HG02588 (cell line): Measurements from ENCODE around the gene RIN3.

ENCODE experiments used
- ATAC-seq: cut with Tn5 transposase; IDR thresholded peaks from one replicate; pipeline ENCODE4 v1.9.1; 2021; ENCODE audit warnings: mild to moderate bottlenecking, moderate library complexity; ENCODE audit not compliant: unreplicated experiment

RIN3 gene

GRCh38 chr14:92484132-92484823, 29.3 kb upstream of the RIN3 start:
- no peak for ATAC-seq

DNA sequence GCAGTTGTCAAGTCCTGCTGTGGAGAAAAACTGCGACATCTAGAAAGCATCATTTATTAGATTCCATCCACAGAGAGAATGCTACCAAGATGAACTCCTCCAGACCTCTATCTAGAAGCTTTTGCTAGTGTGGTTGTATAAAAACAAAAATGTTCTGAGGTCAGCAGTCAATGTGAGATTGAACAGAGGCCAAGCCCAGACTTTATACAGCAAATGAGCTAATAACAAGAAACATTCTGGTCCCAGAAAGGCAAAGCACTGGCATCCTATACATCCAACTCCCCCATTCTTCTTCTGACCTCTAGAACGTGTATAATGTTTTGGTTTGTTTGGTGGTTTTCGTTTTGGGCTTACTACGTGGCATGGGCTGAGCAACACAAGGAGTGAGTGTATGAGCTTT, 26.7 kb upstream of the RIN3 start:
- no peak for ATAC-seq

GRCh38 chr14:92487513-92488133, 26.0 kb upstream of the RIN3 start:
- ATAC-seq, result no peak

DNA sequence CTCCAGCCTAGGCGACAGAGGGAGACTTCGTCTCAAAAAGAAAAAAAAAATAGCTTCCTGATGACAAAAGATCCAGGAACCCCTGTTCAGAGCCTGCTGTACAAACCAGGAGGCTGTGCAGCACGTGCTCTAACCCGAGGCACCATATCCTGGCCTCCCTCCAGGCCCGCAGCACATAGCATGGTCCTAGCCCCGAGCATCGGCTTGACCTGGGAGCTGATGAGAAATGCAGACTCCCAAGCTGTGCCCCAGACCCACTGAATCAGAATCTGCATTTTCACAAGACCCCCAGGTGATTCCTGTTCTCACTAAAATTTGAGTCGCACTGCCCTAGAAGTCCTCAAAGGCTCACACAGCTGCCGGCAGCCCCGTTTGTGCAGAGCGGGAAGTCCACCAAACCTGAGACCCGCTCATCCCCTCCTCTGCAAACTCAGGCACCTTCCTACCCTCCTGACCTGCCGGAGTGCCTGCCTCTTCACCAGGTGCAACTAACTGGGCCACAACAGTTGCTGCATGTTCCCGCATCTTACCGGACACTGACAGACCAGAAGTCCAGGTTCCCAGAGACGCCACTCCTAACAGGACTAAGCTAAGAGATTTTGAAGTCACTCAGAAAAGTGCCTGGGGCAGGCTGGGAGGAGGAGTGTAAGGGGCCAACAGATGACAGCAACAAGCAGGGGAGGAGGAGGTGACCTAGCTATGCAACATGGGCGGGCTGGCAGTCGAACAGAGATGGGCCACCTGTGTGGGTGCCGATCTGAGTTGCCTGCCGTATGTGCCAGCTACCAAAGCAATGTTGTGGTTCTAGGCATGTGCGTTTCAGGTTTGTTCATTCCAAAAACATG, 24.0 kb upstream of the RIN3 start:
- no peak for ATAC-seq

- no peak for ATAC-seq
These were observed 23.2 kb upstream of the RIN3 start for GRCh38 chr14:92490239-92490959.

DNA sequence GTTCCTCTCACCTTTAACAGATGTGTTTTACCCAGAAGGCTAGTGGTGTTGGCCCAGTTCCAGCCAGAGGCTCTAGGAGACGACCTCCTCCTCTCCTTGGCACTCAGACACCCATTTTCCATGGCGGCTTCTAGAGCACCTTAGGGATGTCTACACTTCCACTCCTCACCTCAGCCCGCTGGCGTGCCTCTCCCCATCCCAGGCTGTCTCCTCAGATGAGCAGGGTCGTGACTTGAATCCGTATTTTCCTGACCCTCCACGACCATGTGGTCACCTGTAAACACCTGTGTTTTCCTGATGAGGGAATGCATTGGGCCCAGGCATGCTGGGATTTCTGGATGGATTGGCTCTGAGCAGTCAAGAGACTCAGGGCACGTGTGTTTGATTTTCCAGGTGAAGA, 21.8 kb upstream of the RIN3 start:
- ATAC-seq, result no peak

- ATAC-seq, result no peak
These were observed 21.3 kb upstream of the RIN3 start for GRCh38 chr14:92492258-92492657.

- no peak for ATAC-seq
These were observed 20.6 kb upstream of the RIN3 start for GRCh38 chr14:92493024-92493423.

DNA sequence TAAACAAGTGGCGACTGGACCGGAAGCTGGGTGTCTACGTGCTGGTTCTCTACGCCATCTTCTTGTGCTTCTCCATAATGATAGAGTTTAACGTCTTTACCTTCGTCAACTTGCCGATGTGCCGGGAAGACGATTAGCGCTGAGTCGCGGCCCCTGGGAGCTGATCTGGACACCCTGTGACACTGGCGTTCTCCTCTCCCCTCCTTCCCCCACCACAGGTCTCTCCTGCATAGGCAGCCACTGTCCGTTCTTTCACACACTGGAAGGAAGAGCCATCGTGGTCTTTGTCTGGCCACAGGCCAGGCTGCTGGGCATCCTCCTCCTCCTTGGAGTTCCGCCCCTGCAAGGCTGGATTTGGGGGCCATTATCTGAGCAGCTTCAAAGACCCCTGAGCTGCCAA, 20.1 kb upstream of the RIN3 start:
- ATAC-seq, result no peak

- ATAC-seq, result no peak
These were observed 19.1 kb upstream of the RIN3 start for GRCh38 chr14:92494512-92494911.

- ATAC-seq, result no peak
These were observed 18.6 kb upstream of the RIN3 start for GRCh38 chr14:92495027-92495426.

- no peak for ATAC-seq
These were observed 17.3 kb upstream of the RIN3 start for GRCh38 chr14:92496191-92496857.

DNA sequence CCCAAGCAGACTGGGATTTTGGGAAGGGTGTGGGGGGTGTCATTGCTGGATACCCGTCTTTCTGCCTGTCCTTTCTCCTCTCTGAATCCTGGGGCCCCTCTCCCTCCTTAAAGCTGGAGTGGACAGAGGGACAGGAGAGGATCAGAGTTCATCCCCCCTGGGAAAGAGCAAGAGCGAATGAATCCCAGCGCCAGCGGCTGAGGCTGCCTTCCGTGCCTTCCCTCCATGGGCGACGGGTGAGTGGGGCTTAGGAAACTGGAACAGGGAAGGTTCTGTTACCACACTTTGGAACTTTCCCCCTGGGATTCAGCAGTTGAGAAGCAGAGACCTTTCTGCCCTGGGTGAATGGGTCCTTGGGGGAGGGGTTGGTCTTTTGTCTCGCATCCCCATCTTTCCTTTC, 16.2 kb upstream of the RIN3 start:
- no peak for ATAC-seq

DNA sequence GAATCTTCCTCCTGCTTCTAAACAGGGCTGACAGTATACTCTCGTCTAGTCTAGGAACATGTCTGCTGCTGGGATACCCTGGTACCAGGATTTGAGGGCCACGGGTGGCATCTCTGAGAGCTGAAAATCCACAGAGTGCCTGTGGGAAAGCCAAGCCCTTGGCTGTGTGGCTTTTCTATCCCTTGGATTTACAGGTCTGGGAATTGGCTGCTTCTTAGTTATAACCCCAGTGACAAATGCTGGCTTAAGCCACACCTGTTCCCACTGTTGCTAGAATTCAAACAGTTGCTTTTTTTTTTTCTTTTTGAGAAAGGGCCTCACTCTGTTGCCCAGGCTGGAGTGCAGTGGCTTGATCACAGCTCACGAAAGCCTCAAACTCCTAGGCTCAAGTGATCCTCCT, 14.3 kb upstream of the RIN3 start:
- ATAC-seq, result no peak

DNA sequence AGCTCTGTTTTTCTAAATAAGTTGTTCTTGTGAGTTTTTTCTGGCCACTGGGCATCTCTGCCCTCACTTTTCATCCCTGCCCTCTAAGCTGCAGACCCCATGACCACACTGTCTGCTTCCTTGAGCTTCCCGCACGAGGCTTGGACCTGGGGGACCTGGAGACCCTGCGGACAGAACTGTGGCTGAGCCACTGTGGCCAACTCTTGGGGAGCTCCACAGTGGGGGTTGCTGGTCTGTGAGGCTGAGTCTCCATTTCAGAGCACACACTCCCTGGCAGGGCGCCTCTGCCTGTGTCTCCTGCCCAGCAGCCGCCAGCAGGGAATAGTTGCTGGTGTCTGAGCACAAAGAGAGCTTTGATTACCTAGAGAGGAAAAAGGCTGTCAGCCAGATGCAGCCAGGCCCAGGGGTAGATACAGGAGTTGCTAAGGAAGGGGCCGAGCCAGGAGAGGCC, 13.1 kb upstream of the RIN3 start:
- no peak for ATAC-seq

- no peak for ATAC-seq
These were observed 11.7 kb upstream of the RIN3 start for GRCh38 chr14:92501891-92502351.

GRCh38 chr14:92502541-92503286, 10.9 kb upstream of the RIN3 start:
- no peak for ATAC-seq

DNA sequence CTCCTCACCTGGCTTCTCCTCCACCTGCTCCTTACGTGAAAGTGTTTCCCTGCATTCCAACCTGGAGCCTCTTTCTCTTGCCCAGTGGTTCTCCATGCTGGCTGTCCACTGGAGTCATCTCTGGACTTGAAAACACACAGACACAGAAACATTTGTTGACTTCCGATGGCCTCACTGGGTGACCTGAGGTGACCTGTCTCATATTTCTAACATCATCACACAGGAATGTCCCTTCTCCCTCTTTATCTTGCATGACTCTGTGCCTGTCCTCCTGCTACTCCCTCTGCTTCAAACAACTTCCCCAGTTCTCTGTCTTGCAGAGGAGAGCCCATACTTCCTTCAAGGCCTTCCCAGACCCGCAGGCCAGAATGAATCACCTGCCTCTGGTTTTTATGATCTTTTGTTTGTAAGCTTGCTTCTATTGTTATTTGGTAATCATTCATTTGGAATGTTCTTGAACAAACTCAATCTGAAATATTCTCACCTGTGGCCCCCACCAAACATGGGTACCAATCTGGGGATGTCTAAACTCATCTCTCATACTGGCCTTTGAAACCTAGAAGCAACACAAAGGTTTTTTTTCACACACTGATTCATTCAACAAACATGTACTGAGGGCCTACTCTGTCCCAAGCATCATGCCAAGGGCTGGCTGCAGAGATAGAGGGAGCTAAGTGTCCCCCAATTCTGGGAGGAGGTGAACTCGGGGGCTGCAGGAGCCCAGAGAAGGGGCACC, 9.7 kb upstream of the RIN3 start:
- ATAC-seq, result no peak

DNA sequence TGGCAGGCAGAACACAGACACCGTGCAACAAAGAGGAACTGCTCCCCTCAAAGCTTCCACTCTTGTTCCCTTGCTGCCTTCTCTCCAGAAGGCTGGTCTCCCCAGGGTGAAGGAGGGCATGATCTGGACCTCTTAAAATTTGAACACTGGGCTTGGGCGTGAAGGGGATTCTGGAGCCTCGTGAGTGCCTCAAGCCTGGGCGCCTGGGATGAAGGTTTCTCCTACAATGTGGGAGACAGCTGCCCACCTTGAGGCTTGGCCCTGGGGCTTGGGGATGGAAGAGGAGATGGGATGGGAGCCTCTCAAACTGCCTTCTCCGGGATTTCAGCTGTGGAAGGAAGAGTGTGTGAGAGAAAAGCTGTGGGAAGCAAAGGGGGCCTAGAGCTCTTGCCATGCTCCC, 7.8 kb upstream of the RIN3 start:
- ATAC-seq, result no peak
